GM12878 (cell line): ENCODE results near the gene ZNF618. TPM values are rescaled to one million over a fixed set of nuclear protein-coding genes. Genes with fewer than 3 reads are reported as not detected.

Experiments
- ATAC-seq: fragments of 200-7000 bp; cut with Tn5 transposase; 3 replicates; pipeline ENCODE4 v1.9.1; 2020; ENCODE audit warnings: mild to moderate bottlenecking, moderate library complexity
- BruUV-seq: library from RNA; stranded (reverse); fragments of 400-500 nt; replicated peaks from 2 replicates; lab custom pipeline; 2021; lab: Mats Ljungman, UMichigan
- CTCF ChIA-PET: fragments of 300-600 bp; sonication (Branson Sonifier 250); formaldehyde crosslinking; extraction: SDS; loops from one replicate; lab custom pipeline; 2021; ENCODE audit warnings: inconsistent platforms; lab: Yijun Ruan, JAX
- POLR2A ChIA-PET: fragments of 350-600 bp; formaldehyde crosslinking; extraction: SDS; loops from one replicate; lab custom pipeline; 2021; ENCODE audit warnings: inconsistent platforms; lab: Charles Lee
- RAD21 ChIA-PET: fragments of 300-600 bp; sonication (Branson Sonifier 250); formaldehyde crosslinking; loops from one replicate; lab custom pipeline; 2023; ENCODE audit warnings: antibody characterized with exemption; ENCODE audit not compliant: unreplicated experiment; lab: Charles Lee
- SMC1A ChIA-PET: fragments of 300-600 bp; sonication (Branson Sonifier 250); formaldehyde crosslinking; loops from one replicate; lab custom pipeline; 2023; ENCODE audit not compliant: unreplicated experiment, uncharacterized antibody; lab: Charles Lee
- DNase-seq: peaks from one replicate; pipeline ENCODE4 v3.0.0-alpha.2; 2011; ENCODE audit warnings: low read depth, low spot score
- FAIRE-seq: peaks from 3 replicates; lab custom pipeline; 2011; peaks lifted over from hg19 to GRCh38; lab: Jason Lieb, UNC
- H2AFZ ChIP-seq: 2 replicates; pipeline ENCODE4 v1.6.0; 2011; ENCODE audit warnings: low read depth, low read length, control low read depth; ENCODE audit not compliant: control insufficient read depth
- H3K27ac ChIP-seq: 2 replicates; pipeline ENCODE4 v1.5.1; 2011; ENCODE audit warnings: control low read depth; ENCODE audit not compliant: control insufficient read depth, insufficient read depth
- H3K27me3 ChIP-seq, 2 experiments: replicated peaks in 1 of 2; 2 replicates each; pipeline versions ENCODE4 v1.6.0 to v1.6.1; 2011; ENCODE audit warnings: low read length in 1 of 2; ENCODE audit not compliant: control insufficient read depth in 2 of 2, insufficient read depth in 2 of 2
- H3K36me3 ChIP-seq, 2 experiments: 2 replicates each; pipeline ENCODE4 v1.5.1; 2011; ENCODE audit warnings: low read length in 1 of 2; ENCODE audit not compliant: control insufficient read depth in 2 of 2, insufficient read depth in 2 of 2
- H3K4me1 ChIP-seq: 2 replicates; pipeline ENCODE4 v1.6.1; 2011; ENCODE audit warnings: mild to moderate bottlenecking, low read length, moderate library complexity, mixed read lengths; ENCODE audit not compliant: control insufficient read depth, insufficient read depth
- H3K4me2 ChIP-seq: 2 replicates; pipeline ENCODE4 v1.6.0; 2011; ENCODE audit warnings: control low read depth; ENCODE audit not compliant: control insufficient read depth, insufficient read depth
- H3K4me3 ChIP-seq: fragments of 200-600 bp; sonication (generic); 2 replicates; pipeline ENCODE4 v1.5.1; 2016
- H3K79me2 ChIP-seq: 2 replicates; pipeline ENCODE4 v1.6.0; 2011; ENCODE audit warnings: low read length; ENCODE audit not compliant: control insufficient read depth, insufficient read depth
- H3K9ac ChIP-seq: 2 replicates; pipeline ENCODE4 v1.8.0; 2011; ENCODE audit warnings: low read length, control low read depth, mixed read lengths; ENCODE audit not compliant: control insufficient read depth, insufficient read depth
- H3K9me3 ChIP-seq: replicated peaks from 3 replicates; pipeline ENCODE4 v1.5.1; 2011; ENCODE audit warnings: mild to moderate bottlenecking, low read length; ENCODE audit not compliant: control insufficient read depth, insufficient read depth
- H4K20me1 ChIP-seq: 2 replicates; pipeline ENCODE4 v1.6.0; 2011; ENCODE audit not compliant: control insufficient read depth, insufficient read depth
- EED ChIP-seq: sonication (generic); IDR thresholded peaks from 2 replicates; pipeline ENCODE4 v1.6.1; 2016; ENCODE audit warnings: antibody characterized with exemption, low read depth
- LARP7 ChIP-seq: fragments of 450-650 bp; IDR thresholded peaks from 2 replicates; pipeline ENCODE4 v1.6.1; 2017; ENCODE audit warnings: mild to moderate bottlenecking
- MEF2B ChIP-seq: fragments of 450-650 bp; IDR thresholded peaks from 2 replicates; pipeline ENCODE4 v1.6.1; 2018; ENCODE audit warnings: mild to moderate bottlenecking, moderate library complexity; ENCODE audit not compliant: partially characterized antibody, poor library complexity, severe bottlenecking
- NR2C1 ChIP-seq: fragments of 450-650 bp; IDR thresholded peaks from 2 replicates; pipeline ENCODE4 v1.6.1; 2017; ENCODE audit warnings: antibody characterized with exemption, mild to moderate bottlenecking, moderate library complexity
- SIN3A ChIP-seq: IDR thresholded peaks from 2 replicates; pipeline ENCODE4 v1.6.1; 2012; ENCODE audit warnings: low read depth, low read length, improper control_type of control experiment
- WGBS: methylation state at CpG from one replicate; pipeline ENCODE4 v1.1.6; 2016; ENCODE audit warnings: low lambda C conversion rate; ENCODE audit not compliant: insufficient replicate concordance, insufficient coverage; ENCODE audit errors: missing lambda C conversion rate; 5-methylcytosine and 5-hydroxymethylcytosine counted together
- in situ Hi-C: fragments of 300-500 bp; cut with MboI; formaldehyde crosslinking; loops from 9 replicates; pipeline ENCODE4 v1.14.3; 2018; ENCODE audit warnings: mixed read lengths
- intact Hi-C: fragments of 100-400 bp; cut with micrococcal nuclease; formaldehyde crosslinking; loops from one replicate; pipeline ENCODE4 v1.14.2; 2022; ENCODE audit not compliant: unreplicated experiment
- polyA plus RNA-seq, 11 experiments: library from polyadenylated mRNA; depleted of rRNA in 4 of 11; unstranded in 6 of 11; stranded (reverse) in 5 of 11; fragments of >200 nt; fragmentation: Nextera tagmentation in 4 of 11; fragmentation: Illumina TruSeq in 1 of 11; extraction: Ambion mirVana in 4 of 11; extraction: Trizol in 1 of 11; gene quantifications; 1 replicate in 1 of 11; 2 replicates in 10 of 11; pipeline versions ENCODE4 v1.2.1 to v1.2.3, GENCODE V29; 2011 to 2016; ENCODE audit warnings: inconsistent platforms in 2 of 11, missing spikeins in 2 of 11, low read depth in 1 of 11
- total RNA-seq, 4 experiments: library from RNA; depleted of rRNA in 3 of 4; stranded (reverse); fragments of >200 nt in 3 of 4; fragmentation: Illumina TruSeq in 1 of 4; extraction: Trizol in 1 of 4; gene quantifications; 2 replicates each; pipeline versions ENCODE4 v1.2.1 to v1.2.3, GENCODE V29; 2013 to 2021
- TF ChIP-seq, protein P1 (sequence below): IDR thresholded peaks from 2 replicates; pipeline ENCODE4 v1.6.1; 2011; ENCODE audit warnings: borderline replicate concordance, low read depth, mild to moderate bottlenecking, moderate library complexity, mixed read lengths, low read length; ENCODE audit not compliant: insufficient read depth; ENCODE audit errors: extremely low read length

ZNF618 gene
- total and polyA plus RNA-seq, 10 of the 15 experiments (the other 5 are each of a cell fraction or from before 2014, with no cell fraction given) = 0.01 to 0.24 (median 0.06) TPM; not detected in 2

DNA sequence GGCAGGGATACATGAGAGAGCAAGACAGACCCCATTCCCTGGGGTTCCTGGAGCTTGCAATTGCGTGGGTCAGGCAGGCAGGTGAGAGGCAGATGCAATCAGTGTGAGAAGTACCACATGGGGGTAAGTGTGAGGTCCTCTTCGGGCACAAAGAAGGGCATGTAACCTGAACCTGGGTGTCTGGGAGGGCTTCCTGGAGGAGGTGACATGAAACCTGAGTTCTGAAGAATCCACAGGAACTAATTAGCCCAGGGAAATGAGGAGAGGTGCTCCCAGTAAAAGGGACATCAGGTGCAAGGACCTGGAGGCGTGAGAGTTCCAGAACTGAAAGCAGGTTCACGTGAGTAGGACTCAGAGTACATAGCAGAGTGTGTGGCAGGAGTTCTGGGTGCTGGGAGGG is 199.5 kb downstream of the ZNF618 start (continued):
- no peak for TF ChIP-seq NR2C1
- TF ChIP-seq EED = no peak
- TF ChIP-seq LARP7 = no peak
- TF ChIP-seq, all 136 proteins: peak for 0

DNA sequence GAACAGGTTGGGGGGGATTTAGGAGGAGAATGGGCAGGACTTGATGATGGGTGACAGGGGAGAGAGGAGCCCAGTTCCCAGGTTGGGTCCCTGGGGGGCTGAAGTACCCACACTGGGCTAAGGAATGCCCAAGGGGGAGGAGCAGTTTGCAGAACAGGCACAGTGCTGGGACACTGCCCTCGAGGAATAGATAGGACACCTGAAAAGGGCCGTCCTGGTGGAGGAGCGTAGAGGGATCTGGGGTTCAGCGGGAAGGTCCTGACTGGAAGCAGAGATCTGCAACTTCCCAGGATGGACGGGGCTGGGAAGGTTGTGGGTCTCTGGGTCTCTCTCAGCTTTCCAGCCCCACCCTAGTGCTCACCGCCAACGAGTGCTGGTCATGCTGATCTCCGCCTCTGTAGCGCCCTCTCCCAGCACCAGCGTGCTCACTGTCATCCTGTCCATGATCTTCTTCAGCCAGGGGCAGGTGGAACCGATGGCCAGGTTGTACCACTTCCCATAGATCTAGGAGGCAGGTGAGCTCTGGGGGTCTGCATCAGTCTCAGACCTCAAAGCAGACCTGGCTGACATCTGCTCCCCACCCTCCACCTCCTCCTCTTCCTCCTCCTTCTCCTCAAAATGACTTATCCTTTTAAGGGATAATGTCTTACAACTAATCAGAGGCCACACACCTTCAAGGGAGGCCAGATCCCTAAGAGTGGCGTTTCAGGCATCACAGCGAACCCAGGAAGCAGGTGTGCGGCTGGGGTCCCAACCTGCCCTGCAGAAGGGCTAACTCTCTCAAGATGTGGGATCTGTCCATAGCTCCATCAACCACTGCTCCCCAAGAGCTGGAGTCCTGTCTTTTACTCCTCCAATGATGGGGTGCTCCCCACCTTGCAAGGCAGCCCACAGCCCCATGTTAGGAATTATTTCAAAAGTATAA is 200.4 kb downstream of the ZNF618 start:
- ChIA-PET CTCF (no interaction called here), RAD21 (no interaction called here), SMC1A (no interaction called here), POLR2A (no interaction called here)
- no peaks in the 10 kb centered on the region for H4K20me1 ChIP-seq
- 29% methylated on average over 13 of the region's 14 CpGs for WGBS
- no peaks in the 10 kb centered on the region for H3K9me3 ChIP-seq
- in situ Hi-C loops (loop anchor here (25.0 kb wide), 1 partner anchor 211 kb away; no protein-coding TSS in a partner anchor), intact Hi-C loops (no loop called here)
- no peak overlapping the region for H3K4me2 ChIP-seq
- no peaks in the 10 kb centered on the region for H3K79me2 ChIP-seq
- no peak for ATAC-seq
- no TSS peak for BruUV-seq
- no peak overlapping the region for H2AFZ ChIP-seq
- H3K27ac ChIP-seq = no peak overlapping the region
- no peak overlapping the region for H3K9ac ChIP-seq
- no peak overlapping the region for H3K4me3 ChIP-seq
- DNase-seq = no peak
- no peak for FAIRE-seq
- H3K4me1 ChIP-seq = no peaks in the 10 kb centered on the region
- TF ChIP-seq, protein P1, sequence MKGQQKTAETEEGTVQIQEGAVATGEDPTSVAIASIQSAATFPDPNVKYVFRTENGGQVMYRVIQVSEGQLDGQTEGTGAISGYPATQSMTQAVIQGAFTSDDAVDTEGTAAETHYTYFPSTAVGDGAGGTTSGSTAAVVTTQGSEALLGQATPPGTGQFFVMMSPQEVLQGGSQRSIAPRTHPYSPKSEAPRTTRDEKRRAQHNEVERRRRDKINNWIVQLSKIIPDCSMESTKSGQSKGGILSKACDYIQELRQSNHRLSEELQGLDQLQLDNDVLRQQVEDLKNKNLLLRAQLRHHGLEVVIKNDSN = no peak
- TF ChIP-seq SIN3A (no peak), MEF2B (no peak)
- no peaks in the 10 kb centered on the region for H3K36me3 ChIP-seq
- H3K27me3 ChIP-seq = no peaks in the 10 kb centered on the region; a peak in 1 of 4 replicates
